Stimulated activated CD4-positive, alpha-beta T cell treated with anti-CD3 and anti-CD28 coated beads, Interleukin-12 subunit alpha, Interleukin-12 subunit beta, amount 100 ng/mL, for 48 hours (primary cell): ENCODE results near the gene PEMT.

ENCODE experiments used
- DNase-seq, 3 donors: peaks; one replicate each; pipeline ENCODE4 v3.0.0-alpha.2; 2020; ENCODE audit warnings: low read depth in 2 of 3, low spot score in 1 of 3

Gene PEMT

DNA sequence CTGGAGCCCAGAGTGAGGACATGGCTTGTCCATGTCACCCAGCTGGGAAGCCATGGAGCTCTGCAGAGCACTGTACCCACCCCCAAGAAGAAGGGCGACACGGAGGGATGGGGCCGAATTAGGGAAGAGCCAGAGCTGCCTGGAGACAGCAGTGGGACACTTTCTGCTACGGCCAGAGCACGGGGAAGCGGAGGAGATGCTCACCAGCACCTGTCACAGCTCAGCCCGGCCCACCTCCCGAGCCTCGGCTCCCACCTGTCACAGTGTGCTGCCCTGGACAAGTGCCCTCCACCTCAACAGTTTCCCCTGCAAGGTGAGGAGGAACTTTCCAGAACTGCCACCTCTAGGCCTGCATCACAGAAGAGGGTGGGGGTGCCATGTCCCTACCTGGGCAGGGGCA is 36.4 kb downstream of the PEMT start:
- no peak for DNase-seq

DNA sequence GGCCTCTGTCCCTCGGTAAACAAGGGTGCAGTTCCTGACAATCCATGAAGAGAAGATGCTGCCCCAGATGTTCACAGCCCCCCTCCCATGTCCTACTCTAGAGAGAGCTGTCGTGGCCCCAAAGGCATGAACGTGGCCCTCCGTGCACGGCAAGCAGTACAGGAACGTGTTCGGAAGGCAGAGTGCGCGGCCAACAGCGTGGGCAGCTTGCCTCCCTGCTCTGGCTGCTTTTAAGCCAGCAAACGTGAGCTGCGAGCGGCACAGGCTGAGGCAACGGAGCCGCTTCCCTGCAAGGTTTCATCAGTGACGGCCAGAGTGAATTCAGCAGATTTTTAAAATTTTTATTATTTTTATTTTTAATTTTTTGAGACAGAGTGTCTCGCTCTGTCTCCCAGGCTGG is 37.2 kb downstream of the PEMT start:
- DNase-seq: no peak

DNA sequence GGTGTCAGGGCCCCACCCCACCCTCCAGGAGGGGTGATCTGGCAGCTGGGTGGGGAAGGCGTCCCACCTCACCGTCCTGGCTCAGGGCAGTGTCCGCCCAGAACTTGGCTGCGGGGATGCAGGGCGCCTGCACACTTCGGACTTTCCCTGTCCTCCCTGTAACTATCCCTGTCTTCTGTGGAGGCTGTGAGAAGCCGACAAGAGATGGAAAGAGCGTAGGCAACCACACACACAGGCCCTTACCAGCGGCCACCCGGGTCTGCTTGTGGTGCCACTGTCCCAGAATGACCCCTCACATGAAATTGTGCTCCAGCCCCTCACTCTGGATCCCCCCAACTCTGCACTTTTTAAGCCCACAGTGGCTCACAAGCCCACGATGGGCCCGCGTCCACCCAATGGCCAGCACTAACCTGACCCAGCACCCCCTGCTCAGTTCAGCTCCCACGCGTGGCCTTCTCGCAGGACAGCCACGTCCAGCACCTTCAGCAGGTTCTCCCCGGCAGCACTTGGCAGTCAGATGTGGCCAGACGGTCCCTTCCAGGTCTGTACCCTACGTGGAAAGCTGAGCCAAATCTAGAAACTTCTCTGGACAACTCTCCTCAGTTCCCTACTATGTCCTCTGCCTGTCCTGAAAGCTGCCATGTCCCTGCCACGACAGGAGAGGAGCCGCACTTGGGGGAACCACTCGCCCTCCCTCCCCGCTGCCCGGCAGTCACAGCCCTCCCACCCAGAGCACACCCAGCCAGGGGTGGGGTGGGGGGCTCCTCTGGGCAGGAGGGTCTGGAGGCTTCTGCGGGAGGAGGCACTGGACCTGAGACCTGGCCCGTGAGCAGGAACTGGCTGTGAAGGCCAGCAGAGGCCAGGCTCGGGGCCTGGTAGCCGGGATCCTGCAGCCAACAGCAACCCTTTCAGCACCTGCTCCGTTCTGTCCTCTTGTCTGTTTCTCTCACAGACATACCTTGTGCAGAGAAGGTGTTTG is 38.0 kb downstream of the PEMT start:
- no peak for DNase-seq

DNA sequence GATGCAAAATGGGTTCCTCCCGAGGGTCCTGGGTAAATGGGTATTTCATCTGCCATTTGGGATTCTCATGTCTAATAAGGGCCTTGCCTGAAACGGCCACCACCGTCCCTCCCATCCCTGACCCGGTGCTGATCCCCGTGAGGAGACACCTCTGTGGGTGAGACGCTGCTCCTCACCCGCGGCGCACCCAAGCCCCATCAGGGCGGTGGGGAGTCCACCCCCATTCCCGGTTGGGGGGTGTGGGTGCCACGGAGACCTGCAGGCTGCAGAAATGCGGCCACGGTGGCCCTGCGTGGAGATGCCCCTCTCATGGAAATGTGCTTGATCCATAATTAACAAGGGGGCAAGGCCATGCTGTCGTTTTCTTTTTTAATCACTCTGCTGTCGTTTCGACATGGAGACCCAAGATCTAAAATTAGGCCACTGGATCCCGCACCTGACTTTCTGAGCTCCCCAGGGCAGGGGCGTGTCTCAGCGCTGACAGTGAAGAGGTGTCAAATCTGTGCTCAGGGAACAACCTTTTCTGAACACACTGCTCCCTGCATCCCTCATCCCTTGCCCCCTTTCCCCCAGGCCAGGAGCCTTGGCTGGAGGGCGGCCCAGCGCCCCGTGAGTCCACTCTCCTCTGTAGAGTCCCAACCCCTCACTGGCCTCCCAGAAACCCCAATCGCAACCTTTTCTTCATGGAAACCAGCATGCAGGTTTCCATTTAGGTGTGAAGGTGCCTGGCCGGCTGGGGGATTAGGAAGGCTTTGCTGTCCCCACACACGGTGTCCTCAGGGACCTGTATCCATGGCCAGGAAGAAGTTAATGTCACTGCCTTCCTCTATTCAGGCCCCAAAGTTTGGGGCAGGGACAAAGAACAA is 38.9 kb downstream of the PEMT start:
- DNase-seq: no peak

DNA sequence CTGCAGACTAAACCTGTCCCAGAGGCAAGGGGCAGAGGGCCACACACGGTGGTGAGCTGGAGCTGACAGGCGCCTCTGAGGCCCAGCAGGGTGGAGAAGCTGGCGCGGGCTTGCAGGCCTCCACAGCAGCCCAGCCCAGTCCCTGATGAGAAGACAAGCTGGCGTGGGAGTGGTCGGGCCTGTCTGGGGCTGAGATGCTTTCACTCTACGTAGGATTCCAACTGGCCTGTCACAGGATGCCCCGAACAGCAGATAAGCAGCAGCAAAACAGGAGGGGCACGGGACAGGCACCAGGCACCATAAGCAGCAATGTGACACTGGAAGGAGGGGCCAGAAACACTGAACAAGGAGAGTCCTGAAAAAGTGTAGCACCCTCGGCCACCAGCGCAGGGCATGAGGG is 40.1 kb downstream of the PEMT start:
- DNase-seq: no peak

DNA sequence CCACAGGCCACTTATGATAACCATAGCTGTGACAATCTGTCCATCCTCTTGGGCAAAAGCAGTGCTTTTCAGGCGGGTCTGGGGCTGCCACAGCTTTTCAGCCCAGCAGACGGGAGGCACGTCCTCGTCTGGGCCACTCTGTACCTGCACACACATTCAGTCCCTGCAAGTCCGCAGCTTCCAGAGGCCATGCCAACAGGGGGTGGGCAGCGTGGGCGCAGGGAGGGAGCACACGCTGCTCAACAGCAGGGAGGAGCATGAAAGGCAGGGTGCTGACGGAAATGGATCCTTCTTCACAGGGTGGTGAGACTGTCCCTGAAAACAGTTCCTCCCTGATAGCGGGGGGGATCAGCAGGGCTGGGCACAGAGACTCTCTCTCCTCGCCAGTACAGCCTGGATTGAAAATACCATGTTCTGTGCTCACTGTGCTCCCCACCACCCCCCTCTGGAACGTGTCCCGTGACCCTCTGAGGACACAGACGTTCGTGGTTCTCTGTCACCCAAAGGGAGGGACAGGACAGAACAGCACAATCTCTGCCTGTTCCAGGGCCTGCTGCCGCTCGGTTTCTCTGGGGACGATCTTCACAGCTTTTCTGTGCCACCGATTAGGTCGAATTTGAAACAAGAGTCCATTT is 41.7 kb downstream of the PEMT start:
- no peak for DNase-seq

DNA sequence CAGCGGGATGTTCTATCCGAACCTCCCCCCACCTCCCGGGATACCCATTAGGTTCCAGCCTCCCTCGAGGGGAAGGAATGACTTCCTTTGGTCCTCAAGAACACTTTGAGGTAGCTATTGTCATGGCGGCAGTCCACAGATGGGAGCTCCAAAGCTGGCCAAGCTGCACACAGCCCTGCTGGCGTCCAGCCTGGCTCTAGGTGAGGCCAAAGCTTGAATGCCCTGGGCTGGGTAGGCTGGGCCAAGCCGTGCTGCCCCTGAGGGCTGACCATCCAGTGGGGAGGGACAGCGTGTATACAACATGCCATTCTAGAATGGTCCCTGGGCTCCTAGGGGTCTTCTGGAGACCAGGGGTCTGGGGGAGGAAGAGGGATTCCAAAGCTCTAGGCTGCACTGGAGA is 43.5 kb downstream of the PEMT start:
- no peak for DNase-seq

DNA sequence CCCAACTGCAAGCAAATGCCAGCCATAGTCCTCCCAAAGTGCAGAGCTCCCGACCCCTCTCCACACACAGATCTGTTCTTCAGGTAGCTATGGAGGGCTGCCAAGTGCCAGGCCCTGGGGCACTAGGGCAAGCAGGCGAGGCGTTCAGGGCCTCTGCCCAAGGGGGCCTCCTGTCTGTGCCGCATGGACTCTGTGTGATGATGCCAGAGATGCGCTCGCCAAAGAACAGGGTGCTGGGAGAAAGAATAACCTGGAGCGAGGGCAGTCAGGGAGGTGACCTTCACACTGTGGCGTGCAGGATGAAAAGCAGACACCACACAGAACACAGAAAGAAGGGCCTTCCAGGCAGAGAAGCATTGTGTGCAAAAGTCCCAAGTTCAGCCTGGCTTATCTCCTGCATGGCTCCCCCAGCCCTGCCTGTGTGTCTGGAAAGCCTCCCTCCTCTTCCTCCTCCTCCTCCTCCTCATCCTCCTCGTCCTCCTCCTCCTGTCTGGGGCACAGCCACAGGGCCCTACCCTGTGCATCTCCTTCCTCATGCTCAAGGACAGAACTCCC is 44.2 kb downstream of the PEMT start:
- DNase-seq: no peak

DNA sequence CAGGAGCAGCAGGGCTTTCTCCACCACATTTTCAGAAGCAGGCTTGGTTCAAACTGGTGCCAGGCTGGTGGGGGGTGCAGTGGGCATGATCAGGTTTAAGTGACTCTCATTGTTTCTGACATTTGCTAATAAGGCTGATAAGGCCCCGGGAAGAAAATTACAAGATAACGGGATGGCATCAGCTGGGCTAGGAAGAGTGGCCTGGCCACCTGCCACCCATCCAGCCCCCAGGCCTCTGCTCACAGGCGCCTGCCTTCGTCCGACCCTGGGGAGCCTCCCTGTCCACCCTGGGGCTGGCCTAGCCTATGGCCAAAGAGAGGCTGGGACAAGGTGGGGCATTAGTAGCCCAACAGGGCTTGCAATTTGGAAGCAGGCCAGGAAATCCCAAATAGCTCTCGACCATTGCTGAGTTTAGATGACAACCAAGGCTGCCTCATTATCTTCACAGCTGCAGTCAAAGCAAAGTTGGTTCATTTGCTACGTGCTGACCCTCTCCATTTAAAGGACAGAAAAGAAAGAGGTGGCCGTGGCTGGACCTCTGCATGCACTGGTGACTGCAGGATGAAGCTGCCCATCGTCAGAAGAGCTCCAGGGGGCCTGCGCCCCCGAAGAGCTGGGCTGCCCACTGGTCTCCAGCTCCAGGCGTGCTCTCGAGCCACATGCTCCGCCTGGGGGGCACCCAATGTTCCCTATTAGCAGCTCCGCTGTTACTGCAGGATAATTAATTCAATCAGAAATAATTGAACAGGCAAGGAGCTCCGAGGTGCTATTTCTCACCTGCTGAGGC is 44.9 kb downstream of the PEMT start:
- no peak for DNase-seq

DNA sequence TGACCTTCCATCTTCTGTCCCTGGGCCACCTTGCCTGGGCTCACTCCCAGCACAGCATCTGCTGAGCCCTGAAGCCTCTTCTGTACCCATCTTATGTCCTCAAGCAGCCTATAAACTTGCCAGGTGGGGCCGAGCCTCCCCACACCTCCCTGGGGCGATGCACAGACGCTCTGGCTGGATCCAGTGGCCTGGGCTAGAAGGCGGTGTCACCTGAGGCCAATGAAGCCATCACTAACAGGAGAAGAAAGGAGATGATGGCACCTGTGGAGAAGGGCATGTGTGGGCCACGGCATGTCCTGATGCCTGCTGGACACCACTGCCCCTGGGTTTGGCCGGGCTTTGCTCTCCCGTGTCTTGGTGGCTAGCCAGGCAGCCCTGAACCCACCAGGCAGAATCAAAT is 45.5 kb downstream of the PEMT start:
- no peak for DNase-seq

DNA sequence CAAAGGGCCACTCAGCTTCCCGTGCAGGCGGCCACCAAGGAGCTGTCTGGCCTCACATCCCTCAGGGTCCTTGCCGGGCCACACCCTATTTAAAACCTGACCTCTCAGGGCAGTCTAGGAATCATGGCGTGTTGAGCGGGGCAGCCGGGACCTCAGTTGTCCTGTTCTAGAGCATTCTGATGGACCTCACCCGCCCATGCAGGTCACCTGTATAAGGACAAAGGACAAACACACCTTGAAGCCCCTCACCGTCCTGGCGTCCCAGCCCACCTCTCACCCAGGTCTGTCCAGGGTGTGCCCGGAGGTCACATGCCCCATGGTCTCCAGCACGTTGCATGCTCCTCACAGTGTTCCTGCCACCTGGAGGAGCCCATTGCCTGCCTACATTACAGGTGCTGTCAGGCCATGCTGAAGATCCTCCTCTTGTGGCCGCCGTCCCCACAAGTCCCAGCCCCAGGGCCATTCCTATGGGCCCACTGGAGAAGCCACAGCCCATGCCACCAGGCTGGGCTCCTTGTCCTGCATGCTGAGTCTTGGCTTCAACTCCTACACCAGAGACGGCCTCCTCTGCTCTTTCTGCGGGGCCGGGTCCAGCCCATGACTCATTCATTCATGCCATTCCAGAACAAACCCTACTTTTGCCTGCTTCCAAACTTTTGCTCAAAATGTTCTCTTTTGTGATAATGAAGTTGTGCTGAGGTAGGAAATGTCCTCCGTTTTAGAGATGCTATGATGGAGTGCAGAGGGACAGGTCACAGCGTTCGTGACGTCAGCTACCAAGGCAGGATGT is 46.3 kb downstream of the PEMT start:
- no peak for DNase-seq

DNA sequence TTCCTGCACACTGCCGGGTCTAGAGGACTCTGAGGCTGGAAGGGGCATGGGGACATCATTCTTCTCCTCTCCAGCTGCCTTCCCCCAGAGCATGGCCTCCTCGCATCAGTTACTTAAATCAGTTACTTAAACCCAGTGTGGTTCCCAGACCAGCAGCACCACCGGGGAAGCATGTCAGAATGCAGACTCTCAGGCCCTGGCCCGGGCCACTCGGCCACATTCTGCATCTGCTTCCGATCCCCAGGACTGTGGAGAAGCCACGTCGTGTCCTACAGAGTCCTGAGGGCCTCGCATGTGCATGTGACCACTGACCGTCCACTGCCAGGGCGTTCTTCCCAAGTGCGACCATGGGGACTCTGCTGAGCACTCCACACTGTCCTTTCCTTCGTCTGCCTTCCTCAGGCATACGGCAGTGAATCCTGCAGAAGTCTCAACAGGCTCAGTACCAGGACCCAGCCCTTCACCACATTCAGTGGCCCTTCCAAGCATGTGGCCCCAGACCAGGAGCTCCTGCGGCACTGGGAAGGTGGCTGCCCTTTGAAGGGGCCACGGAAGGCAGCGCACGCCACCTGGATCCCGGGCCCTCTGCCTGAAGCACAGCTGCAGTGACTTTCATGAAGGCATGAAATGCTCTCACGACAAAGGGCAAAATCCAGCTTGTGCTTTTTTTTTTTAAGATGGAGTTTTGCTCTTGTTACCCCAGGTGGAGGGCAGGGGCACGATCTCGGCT is 48.4 kb downstream of the PEMT start:
- DNase-seq: no peak

DNA sequence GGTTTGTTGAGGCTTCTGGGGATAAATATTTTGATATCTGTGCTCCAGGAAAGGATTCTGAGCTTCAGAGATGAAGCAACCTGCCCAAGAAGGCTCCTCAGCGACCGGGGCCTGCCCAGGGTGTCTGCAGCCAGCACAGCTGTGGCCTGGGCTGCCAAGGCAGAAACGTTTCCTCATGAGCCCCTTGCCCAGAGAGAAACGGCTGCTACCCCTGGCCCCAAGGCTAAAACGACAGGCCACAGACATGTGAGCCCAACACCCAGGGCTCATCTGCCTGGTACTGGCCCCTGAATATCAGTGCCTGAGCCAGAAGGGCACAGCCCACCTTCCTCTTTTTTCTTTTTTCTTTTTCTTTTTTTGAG is 49.9 kb downstream of the PEMT start:
- DNase-seq: no peak

DNA sequence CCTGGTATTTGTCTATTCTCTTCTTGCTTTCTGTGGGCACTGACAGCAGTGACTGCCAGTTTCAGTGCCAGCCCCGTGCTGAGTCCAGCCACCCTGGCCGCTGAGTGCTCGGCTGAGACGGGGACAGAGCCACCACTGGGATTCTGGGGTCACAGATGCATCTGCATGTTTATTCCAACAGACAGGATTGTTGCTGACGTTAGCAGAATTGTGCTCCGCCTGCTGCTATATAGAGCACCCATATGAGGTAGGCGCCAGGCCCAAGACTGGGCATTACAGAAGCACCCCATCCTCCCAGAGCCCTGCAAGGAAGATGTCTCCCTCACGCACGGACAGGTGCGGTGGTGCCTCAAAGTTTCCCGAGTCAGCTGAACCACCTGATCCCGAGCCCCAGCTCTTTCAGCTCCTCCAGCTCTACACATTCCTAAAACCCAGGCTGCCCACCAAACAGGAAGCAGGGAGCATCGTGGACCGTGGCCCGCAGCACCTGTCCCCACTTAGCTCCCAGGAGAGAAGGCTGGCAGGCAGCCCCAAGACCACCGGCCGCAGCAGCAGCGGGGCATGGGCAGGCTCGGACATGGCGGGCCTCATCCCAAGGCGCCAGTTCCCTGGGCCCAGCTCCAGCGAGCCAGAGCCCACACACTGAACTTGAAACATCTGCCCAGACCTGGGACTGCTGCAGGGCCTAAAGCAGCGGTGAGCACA is 50.4 kb downstream of the PEMT start:
- DNase-seq: no peak

DNA sequence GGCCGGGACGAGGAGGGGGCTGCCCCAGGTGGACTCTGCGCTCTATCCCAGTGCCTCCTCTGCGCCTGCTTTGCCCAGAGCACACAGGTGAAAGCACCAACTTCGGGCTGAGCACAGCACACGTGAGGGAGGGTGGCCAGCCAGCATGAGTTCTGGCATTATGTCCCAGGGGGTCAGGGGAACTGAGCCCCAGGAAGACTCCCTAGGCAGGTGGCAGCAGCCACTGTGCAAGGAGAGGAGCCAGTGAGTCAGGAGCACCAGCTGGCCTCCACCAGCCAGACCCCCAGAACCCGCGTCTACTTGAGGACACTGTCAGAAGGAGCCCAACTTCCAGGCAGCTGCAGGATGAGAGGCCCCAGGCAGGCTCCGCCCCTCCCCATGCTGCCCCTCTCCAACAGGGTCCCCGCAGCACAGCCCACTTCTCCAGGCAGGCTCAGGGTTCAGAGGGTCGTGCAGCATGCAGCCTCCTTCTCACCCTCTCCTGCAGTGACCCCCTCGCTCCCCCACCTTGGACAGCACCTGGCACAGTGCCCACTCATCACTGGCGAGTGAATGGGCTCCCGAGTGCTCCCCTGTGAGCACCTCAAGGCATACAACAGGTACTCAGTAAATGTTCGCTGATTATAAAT is 51.1 kb downstream of the PEMT start:
- no peak for DNase-seq

DNA sequence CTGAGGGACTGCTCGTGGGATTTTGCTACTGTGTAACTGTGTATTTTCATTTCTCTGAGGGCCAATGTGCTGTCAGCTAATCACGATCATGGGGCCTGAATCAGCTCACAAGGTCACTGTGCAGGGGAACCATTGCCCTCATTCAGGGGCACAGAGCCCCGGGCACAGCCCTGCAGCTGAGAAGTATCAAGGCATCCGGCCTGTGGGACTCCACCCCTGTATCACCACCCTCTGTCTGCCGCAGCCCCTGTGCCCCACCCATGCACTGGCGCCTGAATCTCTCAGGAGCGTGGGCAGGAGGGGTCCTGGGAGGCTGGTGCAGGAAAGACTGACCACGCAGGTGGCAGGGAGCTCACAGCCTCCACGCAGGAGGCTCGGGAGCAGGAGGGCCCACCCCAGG is 51.9 kb downstream of the PEMT start:
- DNase-seq: no peak

DNA sequence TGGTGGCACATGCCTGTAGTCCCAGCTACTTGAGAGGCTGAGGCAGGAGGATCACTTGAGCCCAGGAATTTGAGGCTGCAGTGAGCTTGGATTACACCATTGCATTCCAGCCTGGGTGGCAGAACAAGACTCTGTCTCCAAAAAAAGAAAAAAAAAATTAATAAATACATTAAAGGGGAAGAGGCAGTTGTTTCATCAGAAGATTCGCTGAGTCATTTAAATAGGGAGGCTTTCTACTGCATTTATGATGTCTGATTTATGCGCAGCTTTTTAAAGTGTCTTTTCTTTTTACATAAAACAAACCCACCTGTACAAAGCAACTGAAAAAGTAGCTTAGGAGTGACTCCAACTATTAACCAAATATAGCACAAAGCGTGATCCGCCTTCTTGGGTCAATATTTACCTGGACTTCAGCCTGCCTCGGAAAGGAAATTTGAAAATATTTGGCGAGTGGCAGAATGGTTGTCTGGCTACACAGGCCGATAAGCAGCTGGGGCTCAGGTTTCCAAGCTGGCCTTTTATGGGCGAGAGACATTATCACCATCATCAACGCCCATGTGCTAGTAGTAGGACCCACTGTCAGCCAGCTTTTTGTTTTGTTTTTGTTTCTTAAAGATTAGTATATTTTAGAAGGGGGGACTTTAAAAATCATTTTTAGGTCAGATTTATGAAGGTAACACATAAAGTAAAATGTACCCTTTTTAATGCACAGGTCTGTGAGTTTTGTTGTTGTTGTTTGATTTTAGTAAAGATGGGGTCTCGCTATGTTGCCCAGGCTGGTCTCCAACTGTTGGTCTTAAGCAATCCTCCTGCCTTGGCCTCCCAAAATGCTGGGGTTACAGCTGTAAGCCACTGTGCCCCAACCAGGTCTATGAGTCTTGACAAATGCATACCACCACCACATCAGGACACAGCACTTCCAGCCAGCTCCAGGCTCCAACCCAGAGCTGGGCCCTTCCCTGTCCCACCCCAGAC is 52.8 kb downstream of the PEMT start:
- no peak for DNase-seq
